Ectodermal cell (in vitro differentiated cells): ENCODE measurements around the gene AP4E1.

Source experiments
- H3K27ac ChIP-seq: 2 replicates; pipeline ENCODE4 v1.7.0; 2013; ENCODE audit warnings: mild to moderate bottlenecking, low read depth, low read length; ENCODE audit not compliant: insufficient read depth, poor library complexity, severe bottlenecking
- H3K27me3 ChIP-seq: 2 replicates; pipeline ENCODE4 v1.7.0; 2013; ENCODE audit warnings: mild to moderate bottlenecking, low read length; ENCODE audit not compliant: insufficient read depth, control insufficient read depth, poor library complexity, severe bottlenecking
- H3K36me3 ChIP-seq: one replicate; pipeline ENCODE4 v1.7.0; 2013; ENCODE audit warnings: low read length; ENCODE audit not compliant: control insufficient read depth, insufficient read depth
- H3K4me1 ChIP-seq: one replicate; pipeline ENCODE4 v1.7.0; 2013; ENCODE audit warnings: low read length; ENCODE audit not compliant: control insufficient read depth, insufficient read depth
- H3K4me3 ChIP-seq: 2 replicates; pipeline ENCODE4 v1.7.0; 2013; ENCODE audit warnings: low read depth, low read length, control low read depth; ENCODE audit not compliant: insufficient read depth
- H3K9me3 ChIP-seq: 2 replicates; pipeline ENCODE4 v1.7.0; 2013; ENCODE audit warnings: mild to moderate bottlenecking, low read length, moderate library complexity; ENCODE audit not compliant: control insufficient read depth
- WGBS, 2 experiments: methylation state at CpG; one replicate each; pipeline ENCODE4 v1.1.7; 2013; ENCODE audit warnings: missing lambda C conversion rate in 2 of 2; 5-methylcytosine and 5-hydroxymethylcytosine counted together

The AP4E1 gene

GRCh38 chr15:50970524-50970923 is 62.0 kb downstream of the AP4E1 start:
- H3K36me3 ChIP-seq, result peaks cover 22% of the 10 kb centered on the region
- no peaks in the 10 kb centered on the region for H3K9me3 ChIP-seq

GRCh38 chr15:50971115-50971514 is 62.6 kb downstream of the AP4E1 start:
- no peaks in the 10 kb centered on the region for H3K9me3 ChIP-seq
- no peaks in the 10 kb centered on the region for H3K27me3 ChIP-seq
- H3K4me3 ChIP-seq, result no peak overlapping the region
- H3K4me1 ChIP-seq, result no peaks in the 10 kb centered on the region
- peaks cover 22% of the 10 kb centered on the region for H3K36me3 ChIP-seq
- H3K27ac ChIP-seq, result no peak overlapping the region

More at GRCh38 chr15:50970524-50970923, 62.0 kb downstream of the AP4E1 start:
- no peak overlapping the region for H3K4me3 ChIP-seq
- no peaks in the 10 kb centered on the region for H3K4me1 ChIP-seq
- no peak overlapping the region for H3K27ac ChIP-seq
- WGBS, 2 experiments, result 87% methylated on average over 2 of the region's 2 CpGs; no CpG with 5 or more reads in 1 of the 2 experiments
- H3K27me3 ChIP-seq, result no peaks in the 10 kb centered on the region

- Histone ChIP-seq H3K27me3 (no peaks in the 10 kb centered on the region), H3K27ac (no peak overlapping the region), H3K9me3 (no peaks in the 10 kb centered on the region), H3K36me3 (peaks cover 19% of the 10 kb centered on the region), H3K4me1 (no peaks in the 10 kb centered on the region), H3K4me3 (no peak overlapping the region)
Observed at GRCh38 chr15:50971542-50971941, 63.1 kb downstream of the AP4E1 start.

- H3K9me3 ChIP-seq, result no peaks in the 10 kb centered on the region
- no peak overlapping the region for H3K4me3 ChIP-seq
- 68 to 78% methylated on average over 2 of the region's 4 CpGs for WGBS, 2 experiments
- no peaks in the 10 kb centered on the region for H3K27me3 ChIP-seq
- peaks cover 15% of the 10 kb centered on the region for H3K36me3 ChIP-seq
- no peak overlapping the region for H3K27ac ChIP-seq
- H3K4me1 ChIP-seq, result no peaks in the 10 kb centered on the region
Observed at GRCh38 chr15:50973605-50974004, 65.1 kb downstream of the AP4E1 start.

GRCh38 chr15:50977162-50977561 is 68.7 kb downstream of the AP4E1 start:
- Histone ChIP-seq H3K27me3 (no peaks in the 10 kb centered on the region), H3K36me3 (peaks cover 6% of the 10 kb centered on the region), H3K9me3 (no peaks in the 10 kb centered on the region), H3K27ac (no peak overlapping the region), H3K4me3 (no peak overlapping the region), H3K4me1 (no peaks in the 10 kb centered on the region)
- WGBS, 2 experiments, result 95 to 96% methylated on average over 2 of the region's 2 CpGs

GRCh38 chr15:50978580-50978979 is 70.1 kb downstream of the AP4E1 start:
- H3K9me3 ChIP-seq, result no peaks in the 10 kb centered on the region
- no peak overlapping the region for H3K27ac ChIP-seq
- WGBS, 2 experiments, result 88 to 96% methylated on average over 4 of the region's 4 CpGs
- no peaks in the 10 kb centered on the region for H3K4me1 ChIP-seq
- no peaks in the 10 kb centered on the region for H3K27me3 ChIP-seq
- no peaks in the 10 kb centered on the region for H3K36me3 ChIP-seq
- H3K4me3 ChIP-seq, result no peak overlapping the region

- WGBS, 2 experiments, result 91 to 98% methylated on average over 1 of the region's 1 CpG
- H3K9me3 ChIP-seq, result no peaks in the 10 kb centered on the region
- H3K36me3 ChIP-seq, result no peaks in the 10 kb centered on the region
- H3K27ac ChIP-seq, result no peak overlapping the region
- no peaks in the 10 kb centered on the region for H3K4me1 ChIP-seq
- H3K27me3 ChIP-seq, result no peaks in the 10 kb centered on the region
- H3K4me3 ChIP-seq, result no peak overlapping the region
Observed at GRCh38 chr15:50979041-50979440, 70.6 kb downstream of the AP4E1 start.

- no peak overlapping the region for H3K4me3 ChIP-seq
- no peaks in the 10 kb centered on the region for H3K36me3 ChIP-seq
- 74 to 100% methylated on average over 2 to 3 of the region's 4 CpGs for WGBS, 2 experiments
- H3K4me1 ChIP-seq, result no peaks in the 10 kb centered on the region
- no peaks in the 10 kb centered on the region for H3K27me3 ChIP-seq
- no peaks in the 10 kb centered on the region for H3K9me3 ChIP-seq
- H3K27ac ChIP-seq, result no peak overlapping the region
Observed at GRCh38 chr15:50993598-50993997, 85.1 kb downstream of the AP4E1 start.

GRCh38 chr15:50996641-50997040 is 88.2 kb downstream of the AP4E1 start:
- 92 to 100% methylated on average over 1 of the region's 1 CpG for WGBS, 2 experiments
- Histone ChIP-seq H3K27ac (no peak overlapping the region), H3K36me3 (no peaks in the 10 kb centered on the region), H3K4me3 (no peak overlapping the region), H3K4me1 (no peaks in the 10 kb centered on the region), H3K27me3 (no peaks in the 10 kb centered on the region), H3K9me3 (no peaks in the 10 kb centered on the region)

GRCh38 chr15:50997371-50998051 is 89.0 kb downstream of the AP4E1 start:
- Histone ChIP-seq H3K27me3 (no peaks in the 10 kb centered on the region), H3K4me3 (no peak overlapping the region), H3K27ac (no peak overlapping the region), H3K4me1 (no peaks in the 10 kb centered on the region), H3K9me3 (no peaks in the 10 kb centered on the region), H3K36me3 (no peaks in the 10 kb centered on the region)
- WGBS, 2 experiments, result 94 to 97% methylated on average over 3 of the region's 4 CpGs

- no peak overlapping the region for H3K27ac ChIP-seq
- H3K36me3 ChIP-seq, result peaks cover 6% of the 10 kb centered on the region
- WGBS, 2 experiments, result 67 to 68% methylated on average over 3 of the region's 3 CpGs
- no peaks in the 10 kb centered on the region for H3K9me3 ChIP-seq
- no peak overlapping the region for H3K4me3 ChIP-seq
- no peaks in the 10 kb centered on the region for H3K4me1 ChIP-seq
- no peaks in the 10 kb centered on the region for H3K27me3 ChIP-seq
Observed at GRCh38 chr15:51004103-51004551, 95.6 kb downstream of the AP4E1 start.
